ENCODE results near the gene YWHAQ.

YWHAQ gene

GRCh38 chr2:9535177-9535576, 95.6 kb downstream of the YWHAQ start:
- no peak for TF ChIP-seq CTCF (IDR thresholded peaks at IDR 0.05; ENCODE audit: low read depth, low read length)
- no peak overlapping the region for H3K4me3 ChIP-seq (replicated peaks in 1 of 2; ENCODE audit: low read depth in 2 of 2, low read length in 2 of 2)
- DNase-seq (ENCODE audit: low read depth in 2 of 2): no peak
